ENCODE data around the gene TMEM61. TPM values are rescaled to one million over a fixed set of nuclear protein-coding genes. Genes with fewer than 3 reads are reported as not detected.

TMEM61 gene
- total and polyA plus RNA-seq, 2 donors (not counting 1 experiment from before 2014, with no cell fraction given): not detected

DNA sequence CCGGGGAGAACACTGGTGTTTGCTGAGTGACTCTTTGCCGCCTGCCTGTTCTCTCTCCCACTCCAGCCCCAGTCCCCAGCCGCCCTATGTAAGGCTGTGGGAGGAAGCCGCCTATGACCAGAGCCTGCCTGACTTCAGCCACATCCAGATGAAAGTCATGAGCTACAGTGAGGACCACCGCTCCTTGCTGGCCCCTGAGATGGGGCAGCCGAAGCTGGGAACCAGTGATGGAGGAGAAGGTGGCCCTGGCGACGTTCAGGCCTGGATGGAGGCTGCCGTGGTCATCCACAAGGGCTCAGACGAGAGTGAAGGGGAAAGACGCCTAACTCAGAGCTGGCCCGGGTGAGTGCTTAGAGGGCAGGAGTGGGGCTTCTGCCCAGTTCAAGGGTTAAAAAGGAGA, 26.5 kb downstream of the TMEM61 start:
- Histone ChIP-seq H2AFZ (ENCODE audit: insufficient read depth, low read depth, low read length, poor library complexity, severe bottlenecking) (no peak overlapping the region), H3K27ac (ENCODE audit: low read length in 2 of 2) (no peak overlapping the region), H3K36me3 (replicated peaks in 1 of 2; ENCODE audit: control extremely low read depth in 1 of 2, control insufficient read depth in 1 of 2, extremely low read depth in 1 of 2, insufficient read depth in 2 of 2, low read length in 1 of 2) (no peaks in the 10 kb centered on the region), H3K79me2 (ENCODE audit: control insufficient read depth, insufficient read depth, low read length) (no peaks in the 10 kb centered on the region), H3K9ac (ENCODE audit: low read length) (no peak overlapping the region), H3K9me3 (ENCODE audit: control extremely low read depth in 1 of 3, control insufficient read depth in 2 of 3, insufficient read depth in 1 of 3, low read length in 2 of 3) (peaks cover 0 to 11% (median 0%) of the 10 kb centered on the region in 3 donors), H3K4me1 (ENCODE audit: control insufficient read depth in 2 of 2, insufficient read depth in 2 of 2, low read length in 2 of 2) (no peaks in the 10 kb centered on the region), H3K4me3 (ENCODE audit: control extremely low read depth in 1 of 5, extremely low read depth in 1 of 5, insufficient read depth in 1 of 5, low read depth in 2 of 5, low read length in 4 of 5) (no peak overlapping the region), H3K27me3 (replicated peaks in 1 of 4; ENCODE audit: control extremely low read depth in 1 of 4, control insufficient read depth in 3 of 4, insufficient read depth in 4 of 4, low read length in 3 of 4) (peaks cover 0 to 3% (median 0%) of the 10 kb centered on the region in 4 experiments), H3K4me2 (replicated peaks; ENCODE audit: low read depth, low read length, poor library complexity, severe bottlenecking) (no peak overlapping the region), H4K20me1 (ENCODE audit: control insufficient read depth, insufficient read depth, low read length, poor library complexity, severe bottlenecking) (no peaks in the 10 kb centered on the region)
- DNase-seq (no peak), ATAC-seq (ENCODE audit: low read depth) (no peak)
- H3K4me3 Mint-ChIP-seq: no peak overlapping the region
- ChIA-PET CTCF (no interaction called here), POLR2A (no interaction called here)
- peaks cover 6% of the 10 kb centered on the region for H3K27me3 Mint-ChIP-seq
- H3K9me3 Mint-ChIP-seq (ENCODE audit: insufficient read depth): no peaks in the 10 kb centered on the region
- H3K27ac Mint-ChIP-seq: no peak overlapping the region
- WGBS (ENCODE audit: insufficient coverage): 91% methylated on average over 8 of the region's 12 CpGs
- TF ChIP-seq, protein P1, sequence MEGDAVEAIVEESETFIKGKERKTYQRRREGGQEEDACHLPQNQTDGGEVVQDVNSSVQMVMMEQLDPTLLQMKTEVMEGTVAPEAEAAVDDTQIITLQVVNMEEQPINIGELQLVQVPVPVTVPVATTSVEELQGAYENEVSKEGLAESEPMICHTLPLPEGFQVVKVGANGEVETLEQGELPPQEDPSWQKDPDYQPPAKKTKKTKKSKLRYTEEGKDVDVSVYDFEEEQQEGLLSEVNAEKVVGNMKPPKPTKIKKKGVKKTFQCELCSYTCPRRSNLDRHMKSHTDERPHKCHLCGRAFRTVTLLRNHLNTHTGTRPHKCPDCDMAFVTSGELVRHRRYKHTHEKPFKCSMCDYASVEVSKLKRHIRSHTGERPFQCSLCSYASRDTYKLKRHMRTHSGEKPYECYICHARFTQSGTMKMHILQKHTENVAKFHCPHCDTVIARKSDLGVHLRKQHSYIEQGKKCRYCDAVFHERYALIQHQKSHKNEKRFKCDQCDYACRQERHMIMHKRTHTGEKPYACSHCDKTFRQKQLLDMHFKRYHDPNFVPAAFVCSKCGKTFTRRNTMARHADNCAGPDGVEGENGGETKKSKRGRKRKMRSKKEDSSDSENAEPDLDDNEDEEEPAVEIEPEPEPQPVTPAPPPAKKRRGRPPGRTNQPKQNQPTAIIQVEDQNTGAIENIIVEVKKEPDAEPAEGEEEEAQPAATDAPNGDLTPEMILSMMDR (IDR thresholded peaks at IDR 0.05): no peak
- TF ChIP-seq EZH2 (IDR thresholded peaks at IDR 0.05; ENCODE audit: borderline replicate concordance, insufficient read depth, low read depth, low read length, poor library complexity, severe bottlenecking): no peak
- H3K4me1 Mint-ChIP-seq: no peaks in the 10 kb centered on the region
- intact Hi-C loops (cut with micrococcal nuclease): no loop called here

DNA sequence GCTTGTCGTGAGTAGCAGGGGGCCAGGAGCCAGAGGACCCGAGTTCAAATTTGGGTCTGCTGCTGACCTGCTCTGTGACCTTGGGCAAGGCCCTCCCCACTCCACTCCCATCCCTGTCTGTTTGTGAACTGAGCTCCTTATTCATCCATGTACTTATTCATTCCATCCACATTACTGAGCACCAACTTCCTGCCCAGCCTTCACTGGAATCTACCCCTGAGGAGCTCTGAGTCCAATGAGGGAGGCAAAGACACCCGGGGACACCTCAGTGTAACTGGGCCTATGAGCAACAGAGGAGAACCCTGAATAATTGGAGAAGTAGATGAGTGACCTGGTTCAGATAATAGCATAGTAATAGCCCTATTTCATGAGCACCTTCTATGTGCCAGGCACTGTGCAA, 27.2 kb downstream of the TMEM61 start:
- Mint-ChIP-seq H3K9me3 (ENCODE audit: insufficient read depth) (no peaks in the 10 kb centered on the region), H3K27me3 (peaks cover 8% of the 10 kb centered on the region), H3K27ac (no peak overlapping the region), H3K4me1 (no peaks in the 10 kb centered on the region), H3K4me3 (no peak overlapping the region)
- Histone ChIP-seq H3K79me2 (ENCODE audit: control insufficient read depth, insufficient read depth, low read length) (no peaks in the 10 kb centered on the region), H3K27me3 (replicated peaks in 1 of 4; ENCODE audit: control extremely low read depth in 1 of 4, control insufficient read depth in 3 of 4, insufficient read depth in 4 of 4, low read length in 3 of 4) (peaks cover 0 to 3% (median 0%) of the 10 kb centered on the region in 4 experiments), H3K9me3 (ENCODE audit: control extremely low read depth in 1 of 3, control insufficient read depth in 2 of 3, insufficient read depth in 1 of 3, low read length in 2 of 3) (peaks cover 0 to 11% (median 0%) of the 10 kb centered on the region in 3 donors), H3K4me2 (replicated peaks; ENCODE audit: low read depth, low read length, poor library complexity, severe bottlenecking) (no peak overlapping the region), H3K9ac (ENCODE audit: low read length) (no peak overlapping the region), H4K20me1 (ENCODE audit: control insufficient read depth, insufficient read depth, low read length, poor library complexity, severe bottlenecking) (no peaks in the 10 kb centered on the region), H3K4me1 (ENCODE audit: control insufficient read depth in 2 of 2, insufficient read depth in 2 of 2, low read length in 2 of 2) (no peaks in the 10 kb centered on the region), H3K27ac (ENCODE audit: low read length in 2 of 2) (no peak overlapping the region), H3K36me3 (replicated peaks in 1 of 2; ENCODE audit: control extremely low read depth in 1 of 2, control insufficient read depth in 1 of 2, extremely low read depth in 1 of 2, insufficient read depth in 2 of 2, low read length in 1 of 2) (no peaks in the 10 kb centered on the region), H3K4me3 (ENCODE audit: control extremely low read depth in 1 of 5, extremely low read depth in 1 of 5, insufficient read depth in 1 of 5, low read depth in 2 of 5, low read length in 4 of 5) (no peak overlapping the region), H2AFZ (ENCODE audit: insufficient read depth, low read depth, low read length, poor library complexity, severe bottlenecking) (no peak overlapping the region)
- no peak for TF ChIP-seq EZH2 (IDR thresholded peaks at IDR 0.05; ENCODE audit: borderline replicate concordance, insufficient read depth, low read depth, low read length, poor library complexity, severe bottlenecking)
- TF ChIP-seq, protein P1 (IDR thresholded peaks at IDR 0.05): no peak
- POLR2A ChIA-PET: no interaction called here
- ATAC-seq (ENCODE audit: low read depth) (no peak), DNase-seq (no peak)
- CTCF ChIA-PET: no interaction called here
- intact Hi-C loops (cut with micrococcal nuclease): no loop called here
- 94% methylated on average over 2 of the region's 3 CpGs for WGBS (ENCODE audit: insufficient coverage)
